K562 treated with DMSO at 1 percent for 12 hours (cell line): ENCODE measurements around the gene CAVIN4. TPM values are rescaled to one million over a fixed set of nuclear protein-coding genes. Genes with fewer than 3 reads are reported as not detected.

Experiments used
- total RNA-seq: library from RNA; unstranded; fragments of 300-600 nt; gene quantifications from 2 replicates; pipeline ENCODE4 v1.2.3, GENCODE V29; 2022; ENCODE audit not compliant: insufficient read depth

CAVIN4 gene
- total RNA-seq = not detected in 2 replicates

DNA sequence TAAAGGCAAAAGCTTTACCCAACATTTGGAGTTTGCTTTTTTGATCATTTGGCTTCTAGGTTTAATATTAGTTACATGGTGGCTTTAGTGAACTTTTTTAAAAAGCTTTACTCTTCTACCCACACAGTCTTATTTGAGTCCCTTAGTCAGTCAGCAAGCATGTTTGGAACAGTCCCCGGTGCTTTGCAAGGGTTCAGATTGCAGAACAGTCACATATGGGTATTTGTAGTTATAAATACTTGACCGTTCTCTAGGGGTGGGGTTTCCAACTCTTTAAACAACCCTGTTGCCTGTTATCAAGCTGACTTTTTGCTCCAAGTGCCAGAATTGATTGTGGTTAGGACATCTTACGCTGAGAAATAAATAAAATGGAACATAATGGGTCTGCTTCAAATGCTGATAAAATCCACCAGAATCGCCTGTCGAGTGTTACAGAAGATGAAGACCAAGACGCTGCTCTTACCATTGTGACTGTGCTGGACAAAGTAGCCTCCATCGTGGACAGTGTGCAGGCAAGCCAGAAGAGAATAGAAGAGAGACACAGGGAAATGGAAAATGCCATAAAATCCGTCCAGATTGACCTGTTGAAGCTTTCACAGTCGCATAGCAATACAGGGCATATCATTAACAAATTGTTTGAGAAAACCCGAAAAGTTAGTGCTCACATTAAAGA lies at the start of gene CAVIN4:
Gene CAVIN4, plus strand, starts transcription at position 304 of the 673 bp plus-strand sequence. Its CDS starts 65 bp downstream, at position 369.

Other genes starting within 250 kb of the CAVIN4 start
- gene TEX10, start 225.1 kb upstream of the CAVIN4 start, total RNA-seq = 10.6 and 23.0 TPM in 2 replicates
- 12.5 and 30.2 TPM in 2 replicates for gene MSANTD3, start 150.9 kb upstream of the CAVIN4 start, total RNA-seq
- gene TMEFF1, start 104.9 kb upstream of the CAVIN4 start, total RNA-seq = 0.74 TPM in 1 of 2 replicates, not detected in the other